SK-N-MC (cell line): ENCODE results near the gene SOST.

Source experiments
- DNase-seq: peaks from one replicate; pipeline ENCODE4 v3.0.0-alpha.2; 2011; ENCODE audit warnings: low read depth, low spot score
- H3K27ac ChIP-seq: fragments of 200-600 bp; sonication (generic); 2 replicates; pipeline ENCODE4 v1.5.1; 2016; ENCODE audit warnings: mixed run types
- H3K36me3 ChIP-seq: fragments of 200-600 bp; sonication (generic); 2 replicates; pipeline ENCODE4 v1.6.1; 2017; ENCODE audit warnings: antibody characterized with exemption, low read length, mixed read lengths; ENCODE audit not compliant: insufficient read depth
- H3K4me3 ChIP-seq: fragments of 200-600 bp; sonication (generic); 2 replicates; pipeline ENCODE4 v1.5.1; 2016
- H3K9ac ChIP-seq: fragments of 200-600 bp; sonication (generic); 2 replicates; pipeline ENCODE4 v1.8.0; 2017; ENCODE audit warnings: mixed run types, mixed read lengths; ENCODE audit not compliant: insufficient read length
- H3K9me3 ChIP-seq: fragments of 200-600 bp; sonication (generic); 2 replicates; pipeline ENCODE4 v1.6.1; 2017; ENCODE audit warnings: low read depth, mild to moderate bottlenecking, antibody characterized with exemption, low read length, moderate library complexity, mixed read lengths
- EZH2 ChIP-seq: fragments of 200-600 bp; sonication (generic); IDR thresholded peaks from one replicate; pipeline ENCODE4 v1.6.1; 2017; ENCODE audit warnings: antibody characterized with exemption
- FOXP2 ChIP-seq: optimal IDR thresholded peaks from 2 replicates; pipeline ENCODE3; 2011; ENCODE audit warnings: mild to moderate bottlenecking, moderate library complexity; ENCODE audit not compliant: insufficient read depth; ENCODE audit errors: extremely low read length, control extremely low read depth
- POLR2AphosphoS5 ChIP-seq: IDR thresholded peaks from 2 replicates; pipeline ENCODE4 v1.6.1; 2012; ENCODE audit warnings: mild to moderate bottlenecking, low read depth, low read length, borderline replicate concordance

SOST gene

DNA sequence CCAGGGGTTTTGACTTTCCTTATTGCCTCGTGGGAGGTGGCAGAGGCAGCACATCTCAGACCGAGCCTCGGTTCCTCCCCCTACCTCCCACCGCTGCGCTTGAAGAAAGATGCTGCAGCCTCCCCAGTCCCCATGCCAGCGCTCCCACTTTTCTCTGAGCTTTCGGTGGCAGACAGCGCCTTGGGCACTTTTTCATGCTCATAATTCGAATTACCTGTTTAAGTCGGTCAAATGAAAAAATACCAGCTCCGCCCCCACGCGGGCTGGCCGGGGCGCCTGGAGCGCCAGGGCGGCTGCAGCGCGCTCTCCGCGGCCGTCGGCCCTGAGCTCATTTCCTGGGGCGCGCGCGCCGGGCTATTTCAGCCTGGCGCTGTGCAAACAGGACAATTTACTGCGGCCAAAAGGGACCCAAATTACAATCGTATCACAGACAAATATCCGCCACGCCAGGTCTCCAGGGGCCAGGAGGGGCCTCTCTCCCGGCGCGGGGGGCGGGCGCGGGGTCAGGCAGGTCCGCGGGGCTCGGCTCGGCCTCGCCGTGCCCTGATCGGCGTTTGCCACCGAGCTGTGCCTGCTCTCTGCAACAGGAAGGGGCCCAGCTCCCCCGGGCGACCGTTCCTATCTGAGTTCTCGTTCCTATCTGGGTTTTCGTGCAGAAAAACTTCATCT is 45.0 kb downstream of the SOST start:
- H3K9ac ChIP-seq, result no peak overlapping the region
- H3K9me3 ChIP-seq, result no peaks in the 10 kb centered on the region
- TF ChIP-seq EZH2 (no peak), POLR2AphosphoS5 (no peak), FOXP2 (no peak)
- H3K4me3 ChIP-seq, result peak overlapping the region; percentile 70
- no peak overlapping the region for H3K27ac ChIP-seq
- no peaks in the 10 kb centered on the region for H3K36me3 ChIP-seq
- DNase-seq, result no peak

DNA sequence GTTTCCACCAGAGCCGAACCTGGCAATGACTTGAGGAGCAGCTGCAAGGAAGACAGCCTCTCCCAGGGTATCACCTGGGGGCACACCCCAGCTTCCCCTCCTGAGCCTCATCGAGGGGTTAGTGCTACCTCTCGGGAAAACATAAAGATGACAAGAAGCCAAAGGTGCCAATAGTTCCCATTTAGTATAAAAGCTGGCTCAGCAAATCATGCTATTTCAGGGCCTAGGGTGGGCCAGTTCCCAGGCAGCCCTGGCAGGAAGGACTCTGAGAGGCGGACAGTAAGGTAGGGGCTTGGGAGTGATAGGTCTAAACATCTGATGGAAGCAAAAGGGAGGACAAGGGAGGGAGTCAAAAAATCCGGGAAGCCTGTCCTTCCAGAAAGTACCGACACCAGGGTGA is 46.2 kb downstream of the SOST start:
- Histone ChIP-seq H3K27ac (no peak overlapping the region), H3K9me3 (no peaks in the 10 kb centered on the region), H3K4me3 (no peak overlapping the region), H3K9ac (no peak overlapping the region), H3K36me3 (no peaks in the 10 kb centered on the region)
- no peak for TF ChIP-seq FOXP2
- no peak for TF ChIP-seq EZH2
- no peak for TF ChIP-seq POLR2AphosphoS5
- DNase-seq, result no peak

DNA sequence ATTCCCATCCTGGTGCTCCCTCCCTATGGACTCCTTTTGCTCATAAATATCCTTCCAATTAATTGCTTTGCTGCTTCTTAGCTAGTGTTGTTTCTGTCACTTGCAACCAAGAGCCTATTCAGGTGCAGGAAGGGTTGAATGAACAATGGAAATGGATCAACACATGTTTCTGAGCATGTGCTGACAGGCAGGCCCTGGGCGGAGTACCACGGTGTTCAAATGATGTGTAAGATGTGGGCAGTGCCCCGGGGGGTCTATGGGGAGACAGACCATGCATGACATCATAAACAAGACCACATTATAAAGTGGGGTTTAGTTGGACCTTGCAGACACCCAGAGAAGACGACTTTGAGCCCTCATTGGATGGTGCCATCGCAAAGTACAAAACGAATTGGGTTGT is 48.5 kb downstream of the SOST start:
- DNase-seq, result no peak
- no peak overlapping the region for H3K4me3 ChIP-seq
- no peak overlapping the region for H3K9ac ChIP-seq
- no peak for TF ChIP-seq FOXP2
- no peak for TF ChIP-seq EZH2
- no peak for TF ChIP-seq POLR2AphosphoS5
- H3K9me3 ChIP-seq, result no peaks in the 10 kb centered on the region
- no peaks in the 10 kb centered on the region for H3K36me3 ChIP-seq
- H3K27ac ChIP-seq, result no peak overlapping the region

DNA sequence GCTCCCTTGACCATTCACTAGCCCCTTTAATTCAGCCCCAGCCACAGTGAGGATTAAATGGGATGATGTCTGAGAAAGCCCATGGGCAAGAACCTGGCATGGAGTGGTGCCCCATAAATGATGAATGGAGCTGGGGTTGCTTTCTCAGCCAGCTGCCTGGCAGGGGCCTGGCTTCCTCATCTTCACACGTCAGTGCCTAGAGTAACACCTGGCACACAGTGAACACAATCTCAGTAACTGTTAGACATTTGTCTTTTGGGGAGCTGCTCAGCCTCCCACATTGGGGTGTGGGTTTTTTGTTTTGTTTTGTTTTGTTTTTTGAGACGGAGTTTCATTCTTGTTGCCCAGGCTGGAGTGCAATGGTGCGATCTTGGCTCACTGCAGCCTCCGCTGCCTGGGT is 49.4 kb downstream of the SOST start:
- Histone ChIP-seq H3K9ac (no peak overlapping the region), H3K27ac (no peak overlapping the region), H3K4me3 (no peak overlapping the region), H3K36me3 (no peaks in the 10 kb centered on the region), H3K9me3 (no peaks in the 10 kb centered on the region)
- TF ChIP-seq EZH2 (no peak), POLR2AphosphoS5 (no peak), FOXP2 (no peak)
- DNase-seq, result no peak

DNA sequence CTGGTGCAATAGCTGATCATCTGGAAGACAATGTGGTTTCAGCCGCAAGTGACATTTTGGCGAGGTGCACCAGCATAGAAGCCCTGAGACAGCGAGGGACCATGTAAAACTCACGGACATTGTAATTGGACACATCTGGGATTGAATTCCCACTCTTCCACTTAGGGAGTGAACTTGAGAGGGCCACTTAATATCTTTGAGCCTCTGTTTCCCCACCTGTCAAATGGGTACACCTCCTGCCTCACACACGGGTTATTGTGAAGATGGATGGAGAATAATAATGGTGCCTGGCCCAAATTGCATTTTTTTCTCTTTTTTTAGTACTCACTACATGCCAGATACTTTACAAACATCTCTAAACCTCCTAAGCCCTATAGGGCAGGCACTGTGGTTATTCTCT is 51.4 kb downstream of the SOST start:
- no peaks in the 10 kb centered on the region for H3K9me3 ChIP-seq
- TF ChIP-seq POLR2AphosphoS5 (no peak), FOXP2 (no peak), EZH2 (no peak)
- H3K9ac ChIP-seq, result no peak overlapping the region
- H3K4me3 ChIP-seq, result no peak overlapping the region
- no peak overlapping the region for H3K27ac ChIP-seq
- DNase-seq, result no peak
- no peaks in the 10 kb centered on the region for H3K36me3 ChIP-seq

DNA sequence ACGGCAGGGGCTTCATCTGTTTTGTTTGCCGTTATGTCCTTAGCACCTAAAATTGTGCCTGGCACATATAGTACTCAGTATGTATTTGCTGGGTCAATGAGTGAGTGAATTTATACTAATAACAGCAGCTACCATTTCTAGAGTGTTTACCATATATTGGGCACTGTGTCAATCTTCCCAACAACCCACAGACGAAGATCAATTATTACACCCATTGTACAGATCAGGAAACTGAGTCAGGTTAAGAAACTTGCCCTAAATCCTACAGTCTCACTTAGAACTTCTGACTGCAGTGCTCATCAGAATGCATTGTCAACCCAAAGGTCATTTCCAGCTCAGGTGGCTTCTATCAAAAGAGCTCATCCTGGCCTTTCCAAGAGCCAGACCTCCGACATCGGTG is 52.4 kb downstream of the SOST start:
- no peak for DNase-seq
- Histone ChIP-seq H3K9ac (no peak overlapping the region), H3K36me3 (no peaks in the 10 kb centered on the region), H3K4me3 (no peak overlapping the region), H3K27ac (no peak overlapping the region), H3K9me3 (no peaks in the 10 kb centered on the region)
- TF ChIP-seq FOXP2 (no peak), EZH2 (no peak), POLR2AphosphoS5 (no peak)
